Lung microvascular endothelial cell (primary cell): Measurements from ENCODE around the gene MYO9A. TPM values are rescaled to one million over a fixed set of nuclear protein-coding genes. Genes with fewer than 3 reads are reported as not detected.

Experiments used
- DNase-seq, 2 donors: peaks; one replicate each; pipeline versions ENCODE4 v3.0.0 to v3.0.0-alpha.2; 2010; ENCODE audit warnings: low read depth in 2 of 2
- total RNA-seq: library from RNA; depleted of rRNA; stranded (reverse); fragments of >200 nt; gene quantifications from 2 replicates; pipeline ENCODE4 v1.2.1, GENCODE V29; 2014

MYO9A gene
- total RNA-seq, 1 donor from 2014 or later, result 23.2 TPM

DNA sequence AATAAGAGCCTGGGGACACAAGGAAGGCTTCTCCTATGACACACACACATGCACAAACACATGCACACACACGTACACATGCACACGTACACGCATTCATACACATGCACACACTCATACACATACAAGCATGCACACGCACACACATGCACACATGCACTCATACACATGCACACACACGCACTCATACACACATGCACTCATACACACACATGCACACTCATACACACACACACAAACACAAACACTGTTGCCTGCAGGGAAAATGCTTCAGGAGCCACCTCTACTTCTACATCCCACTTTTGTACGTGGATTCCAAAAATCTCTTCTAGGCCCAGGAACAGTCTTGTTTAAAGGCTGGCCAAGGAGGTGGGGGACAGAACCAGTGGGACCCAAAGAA lies 328.3 kb downstream of the MYO9A start:
- no peak for DNase-seq

DNA sequence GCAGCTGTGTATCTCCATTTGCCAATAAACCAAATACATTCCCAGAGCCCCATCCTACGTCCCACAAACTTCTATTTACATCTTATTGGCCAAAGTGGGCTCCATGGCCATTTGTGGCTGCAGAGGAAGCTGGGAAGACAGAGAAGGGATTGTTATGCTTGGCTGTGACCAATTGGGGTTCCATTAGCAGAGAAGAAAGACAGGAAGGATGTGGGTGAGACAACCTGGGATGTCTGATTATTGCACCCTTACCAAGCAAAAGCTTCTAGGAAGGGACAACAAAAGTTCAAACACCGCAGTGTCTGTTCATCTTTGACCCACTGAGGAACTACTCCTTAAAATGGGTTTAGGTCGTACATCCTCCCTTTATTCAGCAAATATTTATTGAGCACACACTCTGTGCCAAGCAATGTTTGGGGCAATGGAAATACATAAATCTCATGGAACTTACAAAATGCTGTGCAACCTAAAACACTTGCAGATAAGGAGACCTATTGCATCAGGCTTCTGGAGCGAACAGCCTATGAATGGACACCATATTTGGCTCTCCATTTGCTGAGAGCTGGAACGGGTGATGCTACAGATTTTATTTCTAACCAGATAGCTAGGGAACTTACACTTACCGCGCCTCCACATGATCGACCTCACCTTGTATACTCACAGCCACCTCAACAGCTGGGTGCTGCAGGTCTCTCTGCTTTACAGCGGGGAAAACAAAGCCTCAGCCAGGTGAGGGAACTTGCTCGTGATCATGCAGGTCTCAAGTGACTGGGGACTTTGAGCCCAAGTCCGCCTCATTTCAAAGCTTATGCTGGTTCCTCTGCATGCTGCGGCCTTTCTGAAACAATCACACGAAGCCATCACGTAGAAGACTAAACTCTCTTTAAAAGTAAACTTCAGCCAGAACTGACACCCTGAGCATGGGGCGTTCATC lies 329.0 kb downstream of the MYO9A start:
- DNase-seq, result peak; percentile 56 to 78

DNA sequence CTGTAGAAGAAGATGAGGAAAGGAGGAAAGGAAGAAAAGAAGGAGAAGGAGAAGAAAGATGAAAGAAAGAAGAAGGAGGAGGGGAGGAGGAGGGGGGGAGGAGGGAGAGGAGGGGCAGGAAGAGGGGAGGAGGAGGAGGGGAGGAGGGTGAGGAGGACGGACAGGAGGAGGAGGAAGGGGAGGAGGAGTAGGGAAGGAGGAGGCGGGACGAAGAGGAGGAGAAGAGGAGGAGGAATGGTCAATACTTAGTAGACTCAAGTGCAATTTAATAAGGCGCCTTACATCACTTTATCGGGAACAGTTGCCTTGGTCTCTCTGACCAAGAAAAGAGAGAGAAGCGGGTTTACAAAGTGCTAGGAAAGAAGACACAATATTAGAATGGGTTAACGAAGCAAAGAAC lies 331.3 kb downstream of the MYO9A start:
- DNase-seq, result no peak

DNA sequence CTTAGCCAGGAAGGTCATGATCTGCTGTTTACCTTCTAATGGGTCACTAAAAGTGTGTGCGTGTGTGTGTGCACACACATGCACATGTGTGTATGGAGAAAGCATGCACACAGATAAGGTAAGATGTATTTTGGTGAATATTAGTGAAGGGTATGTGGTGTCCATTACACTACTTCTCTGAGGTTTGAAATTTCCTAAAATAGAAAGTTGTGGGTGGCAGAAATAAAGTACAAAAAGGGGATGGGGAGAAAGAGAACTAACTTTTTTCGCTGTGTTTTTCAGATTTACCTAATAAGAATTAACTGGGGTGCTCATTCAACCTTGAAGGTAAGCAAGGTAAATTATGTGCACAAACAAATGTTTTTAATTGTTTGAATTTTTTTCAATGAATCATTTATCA lies 332.0 kb downstream of the MYO9A start:
- DNase-seq, result no peak

DNA sequence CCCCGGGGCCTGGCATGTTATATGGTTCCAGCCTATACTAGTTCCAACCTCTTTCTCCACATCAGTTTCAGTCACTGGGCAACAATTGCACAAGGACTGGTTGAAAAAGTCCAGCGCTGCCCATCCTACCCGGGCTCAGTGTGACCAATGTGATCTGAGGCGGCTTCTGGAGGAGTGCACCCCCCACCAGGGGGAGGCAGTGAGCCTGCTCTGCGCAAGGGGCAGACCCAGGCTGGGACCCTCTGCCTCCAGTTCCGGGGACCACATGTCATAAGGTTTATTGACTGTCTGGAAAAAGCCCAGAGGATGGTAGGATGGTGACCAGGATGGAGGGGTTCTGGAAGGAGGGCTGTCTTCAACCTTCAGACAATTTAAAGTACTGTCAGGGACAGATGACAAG lies 333.2 kb downstream of the MYO9A start:
- DNase-seq, result no peak

DNA sequence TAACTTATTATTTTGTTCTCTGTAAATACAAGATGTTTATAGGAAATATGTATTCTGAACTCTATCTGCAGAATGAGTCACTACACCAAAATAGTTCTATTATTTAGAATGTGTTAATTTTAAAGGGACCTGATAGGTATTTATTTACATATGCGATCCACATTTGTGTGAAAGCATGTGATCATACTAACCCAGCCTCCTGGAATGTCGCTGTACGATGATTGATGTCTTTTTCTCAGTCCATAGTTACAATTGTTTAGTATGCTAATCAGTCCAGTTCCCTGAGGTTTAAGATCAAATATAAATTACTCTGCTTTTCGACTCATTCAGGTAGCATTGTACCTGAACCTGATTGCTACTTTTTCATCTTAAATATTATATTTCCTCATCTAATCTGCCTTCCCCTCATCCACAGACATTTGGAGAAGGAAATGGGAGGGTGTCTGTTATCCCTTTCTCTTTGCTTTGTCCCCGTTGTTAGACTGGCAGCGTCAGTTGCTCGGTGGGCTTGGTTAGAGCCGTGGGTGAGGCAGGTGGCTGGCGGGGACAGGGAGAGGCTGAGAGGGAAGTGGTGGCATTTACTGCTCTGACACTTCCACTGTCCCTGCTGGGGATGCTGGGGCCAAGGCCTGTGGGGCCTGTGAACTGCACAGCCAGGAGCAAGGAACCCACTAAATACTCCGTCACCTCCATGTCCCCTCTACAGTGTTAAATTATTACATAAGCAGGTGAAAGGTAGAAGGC lies 335.4 kb downstream of the MYO9A start:
- peak in 1 of 2 donors; percentile 50 for DNase-seq

DNA sequence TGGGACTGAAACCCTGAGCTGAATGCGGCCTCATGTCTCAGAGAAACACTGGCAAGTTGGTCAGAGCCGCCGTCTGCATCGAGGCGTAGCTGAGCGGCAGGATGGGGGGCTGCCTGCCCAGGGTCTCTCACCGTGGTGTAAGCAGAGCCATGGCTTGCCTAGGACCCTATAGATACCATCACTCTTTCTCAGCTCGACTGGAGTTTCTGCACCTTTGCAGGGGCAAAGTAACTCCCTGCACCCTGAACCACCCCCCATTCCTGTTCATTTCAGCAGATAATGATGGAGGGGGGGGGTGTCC lies 336.0 kb downstream of the MYO9A start:
- DNase-seq, result no peak

DNA sequence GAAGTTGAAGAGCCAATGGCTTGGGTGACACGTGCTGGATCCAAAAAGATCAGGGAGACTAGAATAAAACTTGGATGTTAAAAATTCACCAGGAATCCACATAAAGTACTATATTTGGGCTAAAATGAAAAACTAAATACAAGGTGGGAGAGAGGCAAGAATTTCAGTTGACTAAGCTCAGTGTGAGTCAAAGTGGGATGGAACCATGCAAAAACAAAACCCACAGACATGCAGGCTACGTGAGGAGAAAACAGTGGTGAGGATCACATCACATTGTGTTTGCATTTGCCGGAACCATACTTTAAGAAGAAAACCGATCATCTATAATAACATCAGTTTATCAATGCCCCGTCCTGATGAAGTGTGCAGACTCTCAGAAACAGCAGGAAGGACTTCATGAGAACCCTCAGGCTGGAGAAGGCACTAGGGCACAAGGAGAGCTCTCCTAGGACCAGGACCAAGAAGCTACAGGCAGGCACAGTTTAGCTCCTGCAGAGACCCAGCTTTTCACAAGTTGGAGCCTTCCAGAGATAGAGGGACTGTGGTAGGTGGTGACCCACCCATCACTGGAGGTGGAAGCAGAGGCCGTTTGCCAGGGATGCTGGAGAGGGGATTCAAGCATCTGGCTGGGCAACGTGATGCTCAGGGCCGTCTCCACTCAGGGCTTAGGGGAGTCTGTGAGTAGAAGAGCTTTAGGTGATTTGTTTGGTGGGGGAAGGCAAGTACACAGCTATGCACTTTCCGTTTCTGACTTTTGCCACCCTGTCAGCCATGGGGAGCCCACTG lies 336.6 kb downstream of the MYO9A start:
- DNase-seq, result no peak

DNA sequence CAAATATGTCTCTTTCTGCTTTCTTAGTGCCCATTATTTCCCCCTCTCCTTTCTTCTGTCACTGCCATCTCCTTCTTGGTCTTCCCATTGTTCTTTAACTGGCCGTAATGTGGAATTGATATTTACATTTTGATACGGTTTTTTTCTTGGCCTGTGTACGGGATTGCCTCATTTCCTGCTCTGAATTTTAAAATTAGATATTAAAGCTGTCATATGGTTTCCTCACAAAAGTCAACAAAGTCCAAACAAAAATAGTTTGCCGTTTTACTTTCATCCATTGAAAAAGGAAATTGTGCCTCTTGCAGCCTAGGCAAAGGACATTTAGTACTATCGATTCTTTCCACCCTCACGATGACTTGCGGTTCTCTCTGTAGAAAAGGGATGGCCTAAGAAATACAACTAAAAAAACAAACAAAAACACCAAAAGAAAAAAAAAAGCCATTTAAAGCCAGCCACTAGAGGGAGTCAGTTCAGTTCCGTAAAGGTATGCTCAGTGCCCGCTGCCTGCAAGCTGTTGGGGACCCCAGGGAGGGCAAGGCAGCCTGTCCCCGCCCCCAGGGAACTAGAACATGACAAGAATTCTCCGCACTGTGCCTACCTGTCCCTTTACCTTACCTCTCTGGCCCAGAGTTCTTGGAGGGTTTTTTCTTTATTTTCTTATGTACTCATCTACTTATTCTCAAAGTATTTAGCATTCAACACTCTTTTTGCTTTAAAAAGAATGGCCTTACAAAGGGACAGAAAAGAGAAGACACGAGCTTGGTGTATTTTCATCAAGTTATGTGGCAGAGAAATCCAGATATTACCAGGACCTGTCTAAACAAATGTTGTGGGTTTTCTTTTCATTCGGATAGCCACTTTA lies 337.6 kb downstream of the MYO9A start:
- DNase-seq, result peak; percentile 85 to 86

DNA sequence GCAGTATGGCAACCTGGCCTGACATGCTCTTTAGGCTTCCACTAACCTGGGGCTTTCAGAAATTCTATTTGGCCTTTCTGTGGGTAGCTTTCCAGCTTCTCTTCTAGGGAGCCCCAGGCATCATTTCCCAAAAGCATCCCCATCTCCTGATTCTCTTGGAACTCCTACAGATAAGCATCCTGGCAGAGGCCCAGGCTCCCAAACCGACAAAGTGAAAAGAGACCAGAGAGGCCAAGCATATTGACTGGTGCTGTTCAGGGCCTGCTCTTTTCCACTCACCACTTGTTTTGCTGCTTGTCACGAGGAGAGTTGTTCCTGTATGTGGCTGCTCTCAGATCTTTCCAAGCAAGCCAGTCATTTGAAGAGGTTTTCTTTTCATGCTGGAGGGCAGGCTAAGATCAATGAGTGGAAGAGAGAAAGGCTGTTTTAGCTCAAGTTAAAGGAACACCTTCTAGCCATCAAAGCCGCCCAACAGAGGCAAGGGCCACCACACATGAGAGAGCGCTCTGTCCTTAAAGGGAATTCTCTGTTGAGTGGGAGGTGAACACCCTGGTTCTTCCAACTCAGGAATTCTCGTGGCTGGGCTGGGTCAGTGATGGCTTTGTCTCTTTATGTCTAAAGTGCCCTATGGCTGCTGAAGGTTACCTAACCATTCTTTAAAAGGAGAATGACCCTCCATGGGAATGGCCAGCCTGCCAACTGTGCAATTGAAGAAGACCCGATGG lies 338.7 kb downstream of the MYO9A start:
- no peak for DNase-seq

DNA sequence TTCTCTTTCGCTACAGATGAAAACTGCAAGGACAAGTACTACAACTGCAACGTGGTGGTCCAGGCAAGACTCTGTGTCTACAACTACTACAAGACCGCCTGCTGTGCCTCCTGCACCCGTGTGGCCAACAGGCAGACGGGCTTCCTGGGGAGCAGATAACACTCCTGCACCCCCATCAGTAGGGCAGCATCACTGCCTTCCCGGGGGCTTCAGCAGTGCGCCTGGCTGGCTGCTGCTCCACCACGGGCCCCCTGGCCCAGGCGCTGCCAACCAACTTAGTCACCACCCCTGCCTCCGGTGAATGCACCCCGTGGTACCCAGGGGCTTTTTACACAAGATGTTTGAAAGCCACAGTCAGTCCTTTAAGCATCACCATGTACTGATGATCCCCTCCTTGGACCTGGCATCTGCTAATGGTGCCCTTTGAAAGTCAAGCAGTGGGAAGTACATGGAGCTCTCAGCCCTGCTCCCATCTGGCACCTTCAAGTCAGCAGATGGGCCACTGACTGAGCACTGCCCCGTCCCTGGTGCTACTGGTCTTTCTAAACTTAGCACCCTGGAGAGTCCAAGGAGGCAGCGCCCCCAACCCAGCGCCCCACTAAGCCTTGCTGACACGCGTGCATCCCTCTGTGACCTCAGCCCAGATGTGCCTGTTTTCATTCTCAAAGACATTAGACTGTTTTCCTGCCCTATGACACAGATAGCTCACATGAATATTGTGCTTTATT lies 340.6 kb downstream of the MYO9A start:
- DNase-seq, result no peak

DNA sequence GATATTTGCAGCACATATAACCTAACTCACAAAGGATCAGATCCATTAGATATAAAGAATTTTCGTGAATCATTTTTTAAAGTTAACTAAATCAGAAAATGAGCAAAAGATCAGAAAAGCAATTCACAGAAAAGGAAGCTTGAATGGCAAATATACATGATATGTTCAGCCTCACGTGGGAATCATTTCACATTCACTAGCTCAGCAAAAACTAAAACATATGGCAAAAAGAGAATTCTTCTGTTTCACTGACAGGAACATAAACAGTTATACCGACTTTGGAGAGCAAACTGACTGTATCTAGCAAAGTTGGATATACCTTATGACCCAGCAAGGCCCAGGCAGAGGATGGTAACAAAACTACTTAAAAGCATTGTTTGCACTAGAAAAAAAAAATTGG lies 341.6 kb downstream of the MYO9A start:
- no peak for DNase-seq

DNA sequence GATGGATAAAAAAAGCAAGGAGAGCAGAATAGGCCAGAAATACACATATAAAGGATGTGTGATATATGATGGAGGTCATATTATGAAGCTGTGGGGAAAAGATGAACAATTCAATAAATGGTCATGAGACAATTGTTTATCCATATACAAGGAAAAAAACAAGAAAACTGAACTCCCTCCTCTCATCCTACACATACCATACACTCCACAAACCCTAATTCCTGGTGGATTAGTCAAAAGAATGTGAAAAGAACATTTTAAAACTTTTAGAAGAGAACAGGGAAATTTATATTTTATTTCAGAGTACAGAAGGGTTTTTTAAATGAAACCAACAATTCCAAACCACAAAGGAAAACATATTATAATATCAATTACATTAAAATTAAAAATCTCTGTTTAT lies 342.1 kb downstream of the MYO9A start:
- DNase-seq, result no peak

DNA sequence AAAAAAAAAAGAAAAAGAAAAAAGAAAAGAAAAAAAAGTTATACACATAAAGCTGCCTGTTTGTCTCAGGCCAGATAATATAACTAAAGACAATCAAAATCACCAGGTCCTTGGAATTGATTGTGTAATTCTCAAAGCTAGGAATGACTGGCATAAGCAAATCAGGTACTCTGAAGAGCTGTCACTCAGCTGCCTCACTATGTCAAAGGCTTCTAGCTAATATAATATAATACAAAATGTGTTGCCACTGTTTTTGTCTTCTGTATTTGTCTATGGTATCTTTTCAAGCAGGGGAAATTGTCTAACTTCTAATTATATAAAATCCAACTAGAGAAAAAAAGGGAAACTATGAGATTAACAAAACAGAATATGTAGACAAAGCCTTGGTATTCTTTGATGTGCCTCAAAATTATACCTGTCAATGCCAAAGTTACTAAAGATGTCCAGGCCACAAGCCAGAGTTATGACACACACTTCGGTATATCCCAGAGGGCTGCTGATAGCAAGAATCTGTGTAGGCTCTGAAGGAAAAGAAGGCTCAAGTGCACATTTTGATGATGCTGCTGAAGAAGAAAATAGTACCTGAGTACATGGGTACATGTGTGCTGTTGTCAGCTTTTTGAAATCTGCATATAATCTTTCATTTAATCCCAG lies 344.6 kb downstream of the MYO9A start:
- no peak for DNase-seq

Other genes with a start within 250 kb of the MYO9A start
- 1.1 and 1.2 TPM in 2 replicates for gene SENP8, start 253 bp upstream of the MYO9A start, total RNA-seq
- under 0.01 TPM in 1 of 2 replicates, not detected in the other for gene GRAMD2A, start 79.6 kb upstream of the MYO9A start, total RNA-seq
- gene PKM, start 113.0 kb upstream of the MYO9A start, total RNA-seq, result 573 and 759 TPM in 2 replicates
- 6.5 and 17.1 TPM in 2 replicates for gene PARP6, start 154.4 kb upstream of the MYO9A start, total RNA-seq
- 0.20 TPM in 1 of 2 replicates, not detected in the other for gene CELF6, start 202.0 kb upstream of the MYO9A start, total RNA-seq